T-helper 9 cell (primary cell): ENCODE results near the gene NXPH1.

Experiments
- DNase-seq: peaks from one replicate; pipeline ENCODE4 v3.0.0-alpha.2; 2020

Gene NXPH1

GRCh38 chr7:8605221-8605620 is 171.8 kb downstream of the NXPH1 start:
- no peak for DNase-seq

- DNase-seq = no peak
Observed at GRCh38 chr7:8612584-8612983, 179.2 kb downstream of the NXPH1 start.

GRCh38 chr7:8613191-8613590 is 179.8 kb downstream of the NXPH1 start:
- no peak for DNase-seq

DNA sequence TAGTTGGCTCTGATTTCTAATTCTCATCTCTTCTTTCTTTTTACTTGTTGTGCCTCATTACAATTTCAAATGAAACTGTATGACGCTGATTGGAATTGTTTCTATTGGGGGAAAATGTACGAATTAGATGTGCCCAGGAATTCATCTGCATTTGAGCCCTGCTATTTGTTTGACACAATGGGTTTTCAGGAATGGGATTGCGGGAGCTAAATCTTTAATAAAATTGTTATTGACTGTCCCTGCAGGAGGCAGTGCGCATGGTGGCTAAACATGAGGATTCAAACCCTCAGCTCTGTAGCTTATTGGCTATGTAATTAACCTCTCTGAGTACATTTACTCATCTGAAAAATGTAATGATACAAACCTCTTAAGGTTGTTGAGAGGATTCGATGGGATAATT is 181.6 kb downstream of the NXPH1 start:
- DNase-seq = no peak

DNA sequence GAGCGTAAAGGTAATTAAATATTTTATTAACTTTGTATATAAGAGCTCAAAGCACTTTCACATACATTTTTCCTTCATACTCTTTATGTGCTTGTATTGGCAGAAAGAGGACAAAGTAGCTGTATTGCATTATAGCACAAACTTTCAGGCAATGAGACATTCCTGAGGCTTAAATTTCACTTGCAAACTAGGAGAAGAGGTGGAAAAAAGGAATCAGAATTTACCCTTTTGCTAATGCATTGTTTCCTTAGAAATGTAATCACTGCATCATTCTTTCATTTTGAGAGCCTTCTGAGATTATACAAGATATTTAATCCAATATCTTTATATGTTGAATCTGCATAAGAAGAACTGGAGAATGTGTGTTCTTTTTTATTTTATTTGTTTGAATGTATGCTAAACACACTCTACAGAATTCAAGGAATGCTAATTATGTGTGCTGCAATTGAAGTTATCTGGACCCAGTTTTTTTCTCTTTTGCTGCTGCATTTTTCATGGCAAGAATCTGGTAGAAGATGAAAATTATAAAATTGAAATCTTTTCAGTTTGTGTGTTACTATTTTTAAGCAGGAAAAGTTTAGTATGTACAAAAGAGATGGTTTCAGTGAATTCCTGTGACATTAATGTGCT is 185.1 kb downstream of the NXPH1 start:
- no peak for DNase-seq

GRCh38 chr7:8620169-8620568 is 186.8 kb downstream of the NXPH1 start:
- no peak for DNase-seq

GRCh38 chr7:8625612-8626011 is 192.2 kb downstream of the NXPH1 start:
- DNase-seq = no peak

DNA sequence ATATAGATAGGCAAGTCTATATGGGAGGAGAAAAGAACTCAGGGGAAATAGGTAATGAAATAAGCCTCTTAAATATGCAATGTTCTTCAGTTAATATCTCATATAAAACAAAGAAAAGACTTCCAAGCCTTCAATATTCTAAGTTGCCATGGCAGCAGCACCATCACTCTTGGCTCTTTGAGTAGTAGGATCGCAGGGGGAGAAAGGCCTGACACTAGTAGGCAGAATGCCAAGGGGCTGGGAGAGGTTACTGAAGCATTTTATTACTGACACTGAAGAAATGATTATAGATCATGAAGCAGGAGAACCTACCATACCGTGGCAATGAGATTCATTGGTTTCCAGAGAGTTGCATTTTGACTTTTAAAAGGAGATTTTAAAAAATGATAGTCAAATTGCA is 193.9 kb downstream of the NXPH1 start:
- no peak for DNase-seq

GRCh38 chr7:8628656-8629055 is 195.2 kb downstream of the NXPH1 start:
- DNase-seq = no peak

DNA sequence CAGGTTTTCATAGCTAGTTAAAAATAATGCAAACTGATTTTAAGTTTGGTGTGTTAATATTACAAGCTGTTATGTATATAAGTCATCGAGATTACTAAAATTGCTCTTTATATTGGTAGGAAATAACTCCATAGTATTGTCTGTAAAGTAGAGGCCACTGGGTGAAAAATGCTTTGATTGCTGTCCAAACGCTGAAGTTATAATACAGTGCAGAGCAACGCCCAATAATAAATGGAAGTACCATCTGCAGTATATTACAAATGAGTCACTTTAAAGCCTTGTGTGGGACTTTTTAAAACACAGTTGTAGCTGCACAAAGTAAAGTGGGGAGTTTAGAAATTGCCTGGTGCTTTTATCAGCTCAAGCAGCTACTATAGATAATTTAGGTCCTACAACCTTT is 196.1 kb downstream of the NXPH1 start:
- no peak for DNase-seq

GRCh38 chr7:8637322-8637721 is 203.9 kb downstream of the NXPH1 start:
- no peak for DNase-seq

DNA sequence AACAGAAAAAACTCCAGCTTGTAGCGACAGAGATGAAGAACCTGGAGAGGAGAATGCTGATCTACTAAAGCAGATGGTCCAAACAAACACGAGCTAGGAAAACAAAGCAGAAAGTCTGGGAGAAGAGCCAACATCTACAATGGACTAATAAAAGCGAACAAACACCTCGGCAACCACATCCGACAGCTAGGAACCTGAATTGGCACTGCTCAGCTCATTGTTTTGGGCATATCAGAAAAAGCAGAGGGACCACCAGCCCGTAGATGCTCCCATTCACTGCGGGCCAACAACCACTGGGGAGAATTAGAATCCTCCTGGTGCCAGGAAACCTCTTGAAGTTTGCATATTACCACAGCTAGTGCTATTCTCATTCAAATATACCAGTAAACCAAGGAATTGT is 204.7 kb downstream of the NXPH1 start:
- DNase-seq = no peak

DNA sequence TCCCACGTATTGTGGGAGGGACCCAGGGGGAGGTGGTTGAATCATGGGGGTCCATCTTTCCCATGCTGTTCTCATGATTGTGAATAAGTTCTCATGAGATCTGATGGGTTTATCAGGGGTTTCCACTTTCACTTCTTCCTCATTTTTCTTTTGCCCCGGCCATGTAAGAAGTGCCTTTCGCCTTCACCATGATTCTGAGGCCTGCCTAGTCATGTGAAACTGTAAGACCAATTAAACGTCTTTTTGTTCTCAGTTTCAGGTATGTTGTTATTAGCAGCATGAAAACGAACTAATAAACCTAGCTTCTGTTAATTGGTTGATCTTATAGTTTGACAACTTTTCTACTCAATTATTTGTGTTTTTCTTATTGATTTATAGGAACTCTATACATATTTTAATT is 206.3 kb downstream of the NXPH1 start:
- DNase-seq = no peak

DNA sequence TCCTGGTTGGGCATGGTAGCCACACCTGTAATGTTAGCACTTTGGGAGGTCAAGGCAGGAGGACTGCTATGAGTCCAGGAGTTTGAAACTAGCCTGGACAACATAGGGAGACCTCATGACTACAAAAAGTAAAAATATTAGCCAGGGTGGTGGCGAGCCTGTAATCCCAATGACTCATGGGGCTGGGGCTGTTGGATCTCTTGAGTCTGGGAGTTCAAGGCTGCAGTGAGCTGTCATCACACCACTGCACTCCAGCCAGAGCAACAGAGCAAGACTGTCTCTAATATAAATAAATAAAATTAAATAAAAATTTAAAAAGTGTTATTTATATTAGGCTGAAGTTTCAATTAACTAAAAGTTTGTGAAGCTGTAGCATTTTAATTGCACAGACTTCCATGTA is 207.3 kb downstream of the NXPH1 start:
- DNase-seq = no peak

DNA sequence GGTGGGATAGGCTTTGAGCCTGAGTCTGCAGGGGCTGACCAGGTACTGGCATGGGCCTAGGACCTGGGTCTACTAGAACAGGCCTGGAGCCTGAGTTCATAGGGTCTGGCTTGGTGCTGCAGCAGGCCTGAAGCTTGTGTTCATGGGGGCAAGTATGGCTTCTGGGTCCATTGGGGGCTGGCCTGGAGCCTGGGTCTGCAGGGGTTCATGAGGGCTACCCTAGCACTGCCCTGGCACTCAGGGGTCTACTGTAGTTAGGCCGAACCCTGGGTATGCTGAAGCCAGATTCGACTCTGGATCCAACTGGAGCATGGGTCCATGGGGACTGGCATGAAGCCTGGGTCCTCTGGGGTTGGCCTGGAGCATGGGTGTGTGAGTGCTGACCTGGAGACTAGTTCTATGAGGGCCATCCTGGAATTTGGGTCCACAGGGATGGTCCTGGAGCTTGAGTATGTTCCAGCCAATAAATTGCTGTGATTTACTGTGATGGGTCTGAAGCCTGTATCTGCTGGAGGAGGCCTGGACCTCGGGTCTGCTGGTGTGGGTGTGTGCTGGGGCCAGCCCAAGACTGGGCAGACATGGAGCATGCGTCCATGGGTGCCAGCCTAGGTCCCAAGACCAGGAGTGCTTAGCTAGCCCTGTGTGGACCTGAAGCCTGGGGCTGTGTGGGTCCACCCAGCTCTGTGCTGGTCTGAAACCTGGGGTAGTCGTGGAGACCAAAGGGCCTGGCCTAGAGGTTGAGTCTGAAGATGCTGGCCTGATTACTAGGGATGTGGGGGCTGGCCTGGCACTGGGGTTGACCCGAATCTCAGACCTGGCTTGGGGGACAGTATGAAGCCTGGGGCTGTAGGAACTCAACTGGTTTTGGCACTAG is 235.5 kb downstream of the NXPH1 start:
- DNase-seq = no peak

DNA sequence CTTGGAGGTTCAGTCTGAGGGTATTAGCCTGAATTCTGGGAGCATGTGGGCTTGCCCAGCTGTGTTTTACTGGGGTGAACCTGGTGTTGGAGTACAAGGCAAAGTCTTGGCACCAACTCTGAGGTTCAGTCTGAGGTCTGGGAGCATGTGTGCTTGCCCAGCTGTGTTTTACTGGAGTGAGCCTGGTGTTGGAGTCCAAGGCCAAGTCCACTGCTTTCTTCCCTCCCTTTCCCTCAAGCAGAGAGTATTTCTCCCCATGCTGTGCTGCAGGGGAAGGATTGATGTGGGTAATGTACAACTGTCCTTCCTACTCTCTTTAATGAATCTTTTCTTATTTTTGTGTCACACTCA is 236.1 kb downstream of the NXPH1 start:
- no peak for DNase-seq

DNA sequence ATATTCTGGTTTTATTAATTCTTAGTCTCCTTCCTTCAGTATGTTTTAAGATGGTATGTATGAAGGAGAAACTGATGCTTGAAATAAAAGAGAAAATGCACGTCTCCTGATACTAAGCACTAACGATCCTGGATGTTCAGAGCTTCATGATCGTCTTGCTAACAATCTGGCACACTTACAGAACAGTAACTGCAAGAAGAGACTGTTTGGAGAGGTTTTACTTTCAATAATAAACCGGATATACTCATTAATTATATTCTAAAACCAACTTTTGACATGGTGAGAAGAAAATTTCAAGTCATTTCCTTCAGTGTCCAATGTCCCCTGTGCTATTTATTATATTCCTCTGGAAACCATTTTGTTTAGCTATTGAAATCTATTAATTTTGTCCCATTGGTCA is 251.0 kb downstream of the NXPH1 start:
- no peak for DNase-seq

GRCh38 chr7:8699875-8700624 is 266.6 kb downstream of the NXPH1 start:
- DNase-seq = no peak

- no peak for DNase-seq
Observed at GRCh38 chr7:8702807-8703206, 269.4 kb downstream of the NXPH1 start.

DNA sequence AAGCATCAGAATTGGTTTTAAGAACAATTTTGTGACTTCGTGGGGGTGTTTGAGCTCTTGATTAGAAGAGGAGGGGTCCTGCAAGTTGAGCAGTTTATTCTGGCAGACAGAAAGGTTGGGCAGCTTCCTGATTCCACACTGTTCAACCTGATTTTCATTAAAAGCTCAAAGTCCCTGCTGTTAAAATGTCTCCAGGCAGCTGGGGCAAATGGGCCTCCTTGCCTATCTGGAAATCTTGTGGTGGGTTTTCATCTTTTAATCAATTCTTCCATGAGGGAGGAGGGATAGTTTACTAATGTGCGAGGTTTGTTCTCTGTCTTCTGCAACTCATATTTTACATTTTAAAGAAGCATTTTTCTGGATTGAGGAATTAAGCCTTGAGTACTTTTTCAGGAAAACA is 276.7 kb downstream of the NXPH1 start:
- DNase-seq = no peak

GRCh38 chr7:8714791-8715190 is 281.4 kb downstream of the NXPH1 start:
- no peak for DNase-seq

- DNase-seq = no peak
Observed at GRCh38 chr7:8719102-8719501, 285.7 kb downstream of the NXPH1 start.

- DNase-seq = no peak
Observed at GRCh38 chr7:8724080-8724718, 290.8 kb downstream of the NXPH1 start.
